GM23338 (cell line): Measurements from ENCODE around the gene MARCHF9. TPM values are rescaled to one million over a fixed set of nuclear protein-coding genes. Genes with fewer than 3 reads are reported as not detected.

Experiments
- ATAC-seq: fragments of 200-7000 bp; cut with Tn5 transposase; 3 replicates; pipeline ENCODE4 v1.9.1; 2020
- DNase-seq: peaks from one replicate; pipeline ENCODE4 v3.0.0-alpha.2; 2015; ENCODE audit warnings: low spot score
- H2AFZ ChIP-seq: fragments of 200-600 bp; sonication (generic); 2 replicates; pipeline ENCODE4 v1.8.0; 2016; ENCODE audit warnings: antibody characterized with exemption, mild to moderate bottlenecking, moderate library complexity
- H3F3A ChIP-seq: fragments of 200-600 bp; sonication (generic); replicated peaks from 2 replicates; pipeline ENCODE4 v1.8.0; 2017; ENCODE audit warnings: antibody characterized with exemption, mixed run types, low read depth
- H3K27ac ChIP-seq: fragments of 200-600 bp; sonication (generic); 2 replicates; pipeline ENCODE4 v1.6.1; 2016; ENCODE audit warnings: low read depth
- H3K27me3 ChIP-seq: fragments of 200-600 bp; sonication (generic); 2 replicates; pipeline ENCODE4 v1.8.0; 2016; ENCODE audit warnings: mild to moderate bottlenecking, mixed run types, moderate library complexity; ENCODE audit not compliant: insufficient read depth
- H3K36me3 ChIP-seq: fragments of 200-600 bp; sonication (generic); 2 replicates; pipeline ENCODE4 v1.8.0; 2016; ENCODE audit warnings: mild to moderate bottlenecking; ENCODE audit not compliant: insufficient read depth
- H3K4me1 ChIP-seq: fragments of 200-600 bp; sonication (generic); 2 replicates; pipeline ENCODE4 v1.8.0; 2016; ENCODE audit warnings: mild to moderate bottlenecking, moderate library complexity; ENCODE audit not compliant: insufficient read depth
- H3K4me2 ChIP-seq: fragments of 200-600 bp; sonication (generic); 2 replicates; pipeline ENCODE4 v1.7.1; 2017; ENCODE audit warnings: mixed run types
- H3K4me3 ChIP-seq: fragments of 200-600 bp; sonication (generic); 2 replicates; pipeline ENCODE4 v1.6.1; 2016; ENCODE audit warnings: mixed run types
- H3K79me2 ChIP-seq: fragments of 200-600 bp; sonication (generic); replicated peaks from 2 replicates; pipeline ENCODE4 v1.8.0; 2017; ENCODE audit warnings: mild to moderate bottlenecking; ENCODE audit not compliant: insufficient read depth
- H3K9me2 ChIP-seq: fragments of 200-600 bp; sonication (generic); 2 replicates; pipeline ENCODE4 v1.8.0; 2017; ENCODE audit not compliant: insufficient read depth
- H4K20me1 ChIP-seq: fragments of 200-600 bp; sonication (generic); replicated peaks from 2 replicates; pipeline ENCODE4 v1.8.0; 2017; ENCODE audit warnings: mild to moderate bottlenecking; ENCODE audit not compliant: insufficient read depth
- H3K27ac Mint-ChIP-seq: 2 replicates; pipeline ENCODE4 v1.8.0; 2020; ENCODE audit warnings: inconsistent platforms, mild to moderate bottlenecking, moderate library complexity, mixed read lengths
- H3K27me3 Mint-ChIP-seq: 3 replicates; pipeline ENCODE4 v1.8.0; 2022; ENCODE audit warnings: low read depth, mild to moderate bottlenecking, moderate library complexity, mixed read lengths, inconsistent platforms; ENCODE audit not compliant: insufficient read depth, poor library complexity
- H3K36me3 Mint-ChIP-seq: 3 replicates; pipeline ENCODE4 v1.8.0; 2021; ENCODE audit warnings: low read depth, mild to moderate bottlenecking, inconsistent platforms, moderate library complexity, mixed read lengths
- H3K4me1 Mint-ChIP-seq: 3 replicates; pipeline ENCODE4 v1.8.0; 2020; ENCODE audit warnings: mild to moderate bottlenecking, inconsistent platforms, mixed read lengths
- H3K4me3 Mint-ChIP-seq: 3 replicates; pipeline ENCODE4 v1.8.0; 2021; ENCODE audit warnings: moderate library complexity, mild to moderate bottlenecking, inconsistent platforms, mixed read lengths
- H3K9me3 Mint-ChIP-seq: 3 replicates; pipeline ENCODE4 v1.8.0; 2020; ENCODE audit warnings: moderate library complexity, mild to moderate bottlenecking, inconsistent platforms, mixed read lengths
- EZH2phosphoT487 ChIP-seq: fragments of 200-600 bp; sonication (generic); IDR thresholded peaks from one replicate; pipeline ENCODE4 v1.8.1; 2018; ENCODE audit warnings: antibody characterized with exemption; ENCODE audit not compliant: unreplicated experiment
- NANOG ChIP-seq: IDR thresholded peaks from 2 replicates; pipeline ENCODE4 v1.6.1; 2016; ENCODE audit warnings: antibody characterized with exemption, borderline replicate concordance
- STAT1 ChIP-seq: IDR thresholded peaks from one replicate; pipeline ENCODE4 v1.6.1; 2016; ENCODE audit warnings: antibody characterized with exemption; ENCODE audit not compliant: unreplicated experiment
- ZNF114 ChIP-seq: fragments of 250-450 bp; sonication (Bioruptor Pico); IDR thresholded peaks from 2 replicates; pipeline ENCODE4 v1.5.0; 2020; ENCODE audit warnings: mild to moderate bottlenecking, moderate library complexity
- ZNF331 ChIP-seq: fragments of 250-450 bp; sonication (Bioruptor Pico); IDR thresholded peaks from 2 replicates; pipeline ENCODE4 v1.5.0; 2020; ENCODE audit warnings: low read depth, mild to moderate bottlenecking, moderate library complexity
- ZNF462 ChIP-seq: fragments of 250-450 bp; sonication (Bioruptor Pico); IDR thresholded peaks from 2 replicates; pipeline ENCODE4 v1.5.0; 2020; ENCODE audit warnings: mild to moderate bottlenecking, moderate library complexity
- polyA plus RNA-seq: library from polyadenylated mRNA; unstranded; fragments of >200 nt; fragmentation: Nextera tagmentation; extraction: Ambion mirVana; gene quantifications from 2 replicates; pipeline ENCODE4 v1.2.1, GENCODE V29; 2016
- total RNA-seq: library from RNA; depleted of rRNA; stranded (reverse); fragments of >200 nt; shearing (Covaris generic); gene quantifications from 2 replicates; pipeline ENCODE4 v1.2.3, GENCODE V29; 2014
- TF ChIP-seq, protein P1 (sequence below): IDR thresholded peaks from one replicate; pipeline ENCODE4 v1.6.1; 2018; ENCODE audit warnings: antibody characterized with exemption; ENCODE audit not compliant: unreplicated experiment

MARCHF9 gene
- total and polyA plus RNA-seq, 2 experiments from 2014 or later, result 2.9 to 3.3 TPM

DNA sequence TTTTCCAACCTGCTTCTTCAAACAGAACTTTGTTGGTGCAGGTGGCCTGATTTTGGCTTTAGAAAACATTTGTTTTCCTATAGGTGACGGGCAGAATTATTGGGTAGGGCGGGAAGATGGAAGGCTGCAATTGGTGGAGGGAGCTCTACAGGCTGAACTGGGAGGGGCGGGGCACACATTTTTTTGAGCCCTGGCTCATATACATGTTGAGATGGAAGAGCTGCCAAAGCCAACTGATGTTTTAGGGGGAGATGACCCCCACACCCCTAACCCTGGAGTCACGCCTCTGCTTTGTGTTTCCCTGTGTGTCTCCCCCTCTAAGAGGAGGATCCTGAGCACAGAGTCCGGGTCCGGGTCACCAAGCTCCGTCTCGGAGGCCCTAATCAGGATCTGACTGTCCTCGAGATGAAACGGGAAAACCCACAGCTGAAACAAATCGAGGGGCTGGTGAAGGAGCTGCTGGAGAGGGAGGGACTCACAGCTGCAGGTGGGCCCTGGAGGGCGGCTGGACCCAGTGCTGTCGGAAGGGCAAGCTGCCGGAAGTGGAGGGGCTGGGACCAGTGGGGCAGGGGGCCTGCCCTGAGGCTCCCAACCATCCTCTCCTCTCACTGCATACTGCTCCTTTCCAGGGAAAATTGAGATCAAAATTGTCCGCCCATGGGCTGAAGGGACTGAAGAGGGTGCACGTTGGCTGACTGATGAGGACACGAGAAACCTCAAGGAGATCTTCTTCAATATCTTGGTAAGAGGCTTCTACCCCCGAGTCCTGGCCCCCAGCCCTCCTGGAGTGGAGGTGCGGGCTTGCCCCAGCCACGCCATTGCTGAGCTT lies 34.9 kb upstream of the MARCHF9 start:
- DNase-seq, result no peak
- ATAC-seq, result no peak
- H3K4me3 Mint-ChIP-seq, result no peak overlapping the region

DNA sequence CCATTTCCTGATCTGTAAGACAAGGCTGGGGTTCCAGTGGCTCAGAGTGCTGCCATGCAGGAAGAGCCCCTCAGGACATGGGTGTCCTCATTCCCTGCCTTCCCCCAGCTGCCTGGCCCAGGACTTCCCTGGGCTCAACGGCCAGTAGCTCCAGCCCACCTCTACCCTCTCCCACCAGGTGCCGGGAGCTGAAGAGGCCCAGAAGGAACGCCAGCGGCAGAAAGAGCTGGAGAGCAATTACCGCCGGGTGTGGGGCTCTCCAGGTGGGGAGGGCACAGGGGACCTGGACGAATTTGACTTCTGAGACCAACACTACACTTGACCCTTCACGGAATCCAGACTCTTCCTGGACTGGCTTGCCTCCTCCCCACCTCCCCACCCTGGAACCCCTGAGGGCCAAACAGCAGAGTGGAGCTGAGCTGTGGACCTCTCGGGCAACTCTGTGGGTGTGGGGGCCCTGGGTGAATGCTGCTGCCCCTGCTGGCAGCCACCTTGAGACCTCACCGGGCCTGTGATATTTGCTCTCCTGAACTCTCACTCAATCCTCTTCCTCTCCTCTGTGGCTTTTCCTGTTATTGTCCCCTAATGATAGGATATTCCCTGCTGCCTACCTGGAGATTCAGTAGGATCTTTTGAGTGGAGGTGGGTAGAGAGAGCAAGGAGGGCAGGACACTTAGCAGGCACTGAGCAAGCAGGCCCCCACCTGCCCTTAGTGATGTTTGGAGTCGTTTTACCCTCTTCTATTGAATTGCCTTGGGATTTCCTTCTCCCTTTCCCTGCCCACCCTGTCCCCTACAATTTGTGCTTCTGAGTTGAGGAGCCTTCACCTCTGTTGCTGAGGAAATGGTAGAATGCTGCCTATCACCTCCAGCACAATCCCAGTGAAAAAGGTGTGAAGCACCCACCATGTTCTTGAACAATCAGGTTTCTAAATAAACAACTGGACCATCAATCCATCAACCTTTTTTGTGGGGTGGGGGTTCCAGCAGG lies 34.0 kb upstream of the MARCHF9 start:
- peaks cover 29% of the 10 kb centered on the region for H3K27me3 ChIP-seq
- H3K27ac Mint-ChIP-seq, result no peak overlapping the region
- no peaks in the 10 kb centered on the region for H3K9me2 ChIP-seq
- no peak overlapping the region for H3K4me2 ChIP-seq
- H2AFZ ChIP-seq, result no peak overlapping the region
- H3K4me1 ChIP-seq, result no peaks in the 10 kb centered on the region
- H3K36me3 ChIP-seq, result peaks cover 6% of the 10 kb centered on the region; the same call in 1 of the 2 replicates
- ATAC-seq, result no peak
- no peak overlapping the region for H3K4me3 ChIP-seq
- no peaks in the 10 kb centered on the region for H3K9me3 Mint-ChIP-seq
- H3K36me3 Mint-ChIP-seq, result peaks cover 15% of the 10 kb centered on the region
- peaks cover 30% of the 10 kb centered on the region for H3K27me3 Mint-ChIP-seq
- no peaks in the 10 kb centered on the region for H3K79me2 ChIP-seq
- DNase-seq, result no peak
- H3F3A ChIP-seq, result no peaks in the 10 kb centered on the region
- H3K4me3 Mint-ChIP-seq, result no peak overlapping the region
- peaks cover 7% of the 10 kb centered on the region for H3K4me1 Mint-ChIP-seq
- H4K20me1 ChIP-seq, result no peaks in the 10 kb centered on the region
- no peak overlapping the region for H3K27ac ChIP-seq
- TF ChIP-seq NANOG, result no peak
- TF ChIP-seq ZNF331 (CRISPR knock-in tag), result no peak
- no peak for TF ChIP-seq ZNF462 (CRISPR knock-in tag)
- TF ChIP-seq STAT1, result no peak
- TF ChIP-seq EZH2phosphoT487, result no peak

More for the DNA sequence above, 34.9 kb upstream of the MARCHF9 start:
- Histone ChIP-seq H3F3A (no peaks in the 10 kb centered on the region), H3K27ac (no peak overlapping the region), H3K4me3 (no peak overlapping the region), H3K4me2 (no peak overlapping the region), H4K20me1 (no peaks in the 10 kb centered on the region), H3K36me3 (peaks cover 6% of the 10 kb centered on the region; the same call in 1 of the 2 replicates), H3K9me2 (no peaks in the 10 kb centered on the region), H3K27me3 (peaks cover 22% of the 10 kb centered on the region), H3K4me1 (no peaks in the 10 kb centered on the region), H3K79me2 (no peaks in the 10 kb centered on the region), H2AFZ (no peak overlapping the region)
- peaks cover 23% of the 10 kb centered on the region for H3K27me3 Mint-ChIP-seq
- H3K9me3 Mint-ChIP-seq, result no peaks in the 10 kb centered on the region
- no peak for TF ChIP-seq EZH2phosphoT487
- TF ChIP-seq, protein P1, sequence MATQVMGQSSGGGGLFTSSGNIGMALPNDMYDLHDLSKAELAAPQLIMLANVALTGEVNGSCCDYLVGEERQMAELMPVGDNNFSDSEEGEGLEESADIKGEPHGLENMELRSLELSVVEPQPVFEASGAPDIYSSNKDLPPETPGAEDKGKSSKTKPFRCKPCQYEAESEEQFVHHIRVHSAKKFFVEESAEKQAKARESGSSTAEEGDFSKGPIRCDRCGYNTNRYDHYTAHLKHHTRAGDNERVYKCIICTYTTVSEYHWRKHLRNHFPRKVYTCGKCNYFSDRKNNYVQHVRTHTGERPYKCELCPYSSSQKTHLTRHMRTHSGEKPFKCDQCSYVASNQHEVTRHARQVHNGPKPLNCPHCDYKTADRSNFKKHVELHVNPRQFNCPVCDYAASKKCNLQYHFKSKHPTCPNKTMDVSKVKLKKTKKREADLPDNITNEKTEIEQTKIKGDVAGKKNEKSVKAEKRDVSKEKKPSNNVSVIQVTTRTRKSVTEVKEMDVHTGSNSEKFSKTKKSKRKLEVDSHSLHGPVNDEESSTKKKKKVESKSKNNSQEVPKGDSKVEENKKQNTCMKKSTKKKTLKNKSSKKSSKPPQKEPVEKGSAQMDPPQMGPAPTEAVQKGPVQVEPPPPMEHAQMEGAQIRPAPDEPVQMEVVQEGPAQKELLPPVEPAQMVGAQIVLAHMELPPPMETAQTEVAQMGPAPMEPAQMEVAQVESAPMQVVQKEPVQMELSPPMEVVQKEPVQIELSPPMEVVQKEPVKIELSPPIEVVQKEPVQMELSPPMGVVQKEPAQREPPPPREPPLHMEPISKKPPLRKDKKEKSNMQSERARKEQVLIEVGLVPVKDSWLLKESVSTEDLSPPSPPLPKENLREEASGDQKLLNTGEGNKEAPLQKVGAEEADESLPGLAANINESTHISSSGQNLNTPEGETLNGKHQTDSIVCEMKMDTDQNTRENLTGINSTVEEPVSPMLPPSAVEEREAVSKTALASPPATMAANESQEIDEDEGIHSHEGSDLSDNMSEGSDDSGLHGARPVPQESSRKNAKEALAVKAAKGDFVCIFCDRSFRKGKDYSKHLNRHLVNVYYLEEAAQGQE, result no peak
- no peak for TF ChIP-seq NANOG
- no peak for TF ChIP-seq ZNF114
- H3K4me1 Mint-ChIP-seq, result peaks cover 6% of the 10 kb centered on the region
- H3K27ac Mint-ChIP-seq, result no peak overlapping the region
- H3K36me3 Mint-ChIP-seq, result peaks cover 15% of the 10 kb centered on the region
